Smooth muscle cell (in vitro differentiated cells): ENCODE measurements around the gene GNAZ. TPM values are rescaled to one million over a fixed set of nuclear protein-coding genes. Genes with fewer than 3 reads are reported as not detected.

ENCODE experiments used
- DNase-seq: peaks from one replicate; lab custom pipeline; 2025; ENCODE audit not compliant: unreplicated experiment; lab: John Stamatoyannopoulos, UW
- H2AFZ ChIP-seq: fragments of 200-600 bp; sonication (generic); 2 replicates; pipeline ENCODE4 v1.6.0; 2016; ENCODE audit warnings: antibody characterized with exemption, low read depth, mild to moderate bottlenecking
- H3F3A ChIP-seq: fragments of 200-600 bp; sonication (generic); 2 replicates; pipeline ENCODE4 v1.6.0; 2017; ENCODE audit warnings: antibody characterized with exemption, low read depth
- H3K27ac ChIP-seq: fragments of 200-600 bp; sonication (generic); 2 replicates; pipeline ENCODE4 v1.5.1; 2016; ENCODE audit warnings: low read depth, mild to moderate bottlenecking
- H3K27me3 ChIP-seq: fragments of 200-600 bp; sonication (generic); 2 replicates; pipeline ENCODE4 v1.6.1; 2016; ENCODE audit warnings: low read depth, mild to moderate bottlenecking
- H3K36me3 ChIP-seq: fragments of 200-600 bp; sonication (generic); 2 replicates; pipeline ENCODE4 v1.5.1; 2016; ENCODE audit warnings: low read depth
- H3K4me1 ChIP-seq: fragments of 200-600 bp; sonication (generic); 2 replicates; pipeline ENCODE4 v1.5.1; 2016; ENCODE audit warnings: low read depth
- H3K4me2 ChIP-seq: fragments of 200-600 bp; sonication (generic); 2 replicates; pipeline ENCODE4 v1.6.0; 2016; ENCODE audit warnings: mild to moderate bottlenecking
- H3K4me3 ChIP-seq: fragments of 200-600 bp; sonication (generic); 2 replicates; pipeline ENCODE4 v1.5.1; 2016; ENCODE audit warnings: mild to moderate bottlenecking
- H3K79me2 ChIP-seq: fragments of 200-600 bp; sonication (generic); 2 replicates; pipeline ENCODE4 v1.6.0; 2016; ENCODE audit warnings: low read depth, mild to moderate bottlenecking
- H3K9ac ChIP-seq: fragments of 200-600 bp; sonication (generic); 2 replicates; pipeline ENCODE4 v1.6.0; 2016; ENCODE audit warnings: low read depth
- H3K9me3 ChIP-seq: fragments of 200-600 bp; sonication (generic); replicated peaks from 2 replicates; pipeline ENCODE4 v1.5.1; 2016; ENCODE audit warnings: low read depth
- H4K20me1 ChIP-seq: fragments of 200-600 bp; sonication (generic); 2 replicates; pipeline ENCODE4 v1.6.0; 2016; ENCODE audit warnings: low read depth
- WGBS: methylation state at CpG from one replicate; pipeline ENCODE4 v1.1.7; 2016; ENCODE audit warnings: low lambda C conversion rate; 5-methylcytosine and 5-hydroxymethylcytosine counted together
- polyA plus RNA-seq: library from polyadenylated mRNA; unstranded; fragments of >200 nt; fragmentation: Nextera tagmentation; extraction: Ambion mirVana; gene quantifications from 2 replicates; pipeline ENCODE4 v1.2.1, GENCODE V29; 2016
- total RNA-seq: library from RNA; depleted of rRNA; stranded (reverse); fragments of >200 nt; gene quantifications from 2 replicates; pipeline ENCODE4 v1.2.3, GENCODE V29; 2014
- TF ChIP-seq, protein P1 (sequence below): fragments of 200-600 bp; sonication (generic); IDR thresholded peaks from 2 replicates; pipeline ENCODE4 v1.5.1; 2017; ENCODE audit warnings: borderline replicate concordance, mild to moderate bottlenecking, antibody characterized with exemption; ENCODE audit not compliant: insufficient read depth, poor library complexity, severe bottlenecking

Gene GNAZ
- total and polyA plus RNA-seq, 2 experiments from 2014 or later, result 0.50 to 1.2 TPM

DNA sequence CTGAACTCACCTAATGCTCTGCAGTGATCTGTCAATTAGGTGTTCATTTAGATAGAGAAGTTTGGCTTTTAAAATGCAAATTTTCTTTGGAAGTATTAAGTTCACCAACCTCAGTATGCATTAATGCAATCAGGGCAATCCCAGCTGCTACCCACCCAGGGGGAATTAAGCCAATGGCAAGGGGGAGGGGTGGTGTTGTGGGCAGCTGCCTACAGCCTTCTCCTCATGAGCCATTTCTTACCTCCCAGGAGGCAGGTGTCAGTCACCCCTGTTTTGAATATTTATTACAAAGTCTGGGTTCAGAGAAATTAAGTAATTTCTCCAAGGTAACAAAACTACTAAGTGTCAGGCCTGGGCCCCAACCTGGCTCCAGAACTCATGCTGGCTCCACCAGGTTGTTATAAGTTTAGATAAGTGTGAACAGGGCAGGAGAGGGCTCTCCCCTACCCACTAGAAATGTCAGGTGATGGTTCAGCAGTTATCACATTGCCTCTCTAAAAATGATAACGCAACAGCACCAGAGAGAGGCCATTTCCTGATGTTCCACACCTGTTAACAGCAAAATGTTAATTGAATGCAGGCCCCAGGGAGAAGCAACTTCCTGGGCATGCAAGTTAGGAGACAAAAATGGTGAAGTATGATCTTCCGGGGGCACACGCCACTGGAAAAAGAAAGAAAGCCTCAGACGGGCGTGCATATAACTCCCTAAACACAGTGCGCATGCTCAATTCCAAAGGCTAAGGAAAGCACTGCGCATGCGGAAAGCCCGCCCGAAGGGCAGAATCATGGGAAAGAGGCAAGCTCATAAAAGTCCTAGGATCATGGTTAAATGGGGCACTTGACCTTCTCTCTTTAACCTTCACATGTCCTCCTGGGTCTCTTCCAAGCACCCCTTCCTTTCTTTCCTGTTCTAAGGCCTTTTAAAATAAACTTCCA, 35.4 kb upstream of the GNAZ start:
- H3K4me1 ChIP-seq, result no peaks in the 10 kb centered on the region
- no peaks in the 10 kb centered on the region for H3K9me3 ChIP-seq
- no peak for DNase-seq
- H3K4me3 ChIP-seq, result no peak overlapping the region
- 95% methylated on average over 10 of the region's 10 CpGs for WGBS
- no peaks in the 10 kb centered on the region for H3K36me3 ChIP-seq
- H3K27ac ChIP-seq, result no peak overlapping the region
- no peak overlapping the region for H3K9ac ChIP-seq
- H3F3A ChIP-seq, result no peaks in the 10 kb centered on the region
- H3K79me2 ChIP-seq, result no peaks in the 10 kb centered on the region
- no peak overlapping the region for H2AFZ ChIP-seq
- TF ChIP-seq, protein P1, sequence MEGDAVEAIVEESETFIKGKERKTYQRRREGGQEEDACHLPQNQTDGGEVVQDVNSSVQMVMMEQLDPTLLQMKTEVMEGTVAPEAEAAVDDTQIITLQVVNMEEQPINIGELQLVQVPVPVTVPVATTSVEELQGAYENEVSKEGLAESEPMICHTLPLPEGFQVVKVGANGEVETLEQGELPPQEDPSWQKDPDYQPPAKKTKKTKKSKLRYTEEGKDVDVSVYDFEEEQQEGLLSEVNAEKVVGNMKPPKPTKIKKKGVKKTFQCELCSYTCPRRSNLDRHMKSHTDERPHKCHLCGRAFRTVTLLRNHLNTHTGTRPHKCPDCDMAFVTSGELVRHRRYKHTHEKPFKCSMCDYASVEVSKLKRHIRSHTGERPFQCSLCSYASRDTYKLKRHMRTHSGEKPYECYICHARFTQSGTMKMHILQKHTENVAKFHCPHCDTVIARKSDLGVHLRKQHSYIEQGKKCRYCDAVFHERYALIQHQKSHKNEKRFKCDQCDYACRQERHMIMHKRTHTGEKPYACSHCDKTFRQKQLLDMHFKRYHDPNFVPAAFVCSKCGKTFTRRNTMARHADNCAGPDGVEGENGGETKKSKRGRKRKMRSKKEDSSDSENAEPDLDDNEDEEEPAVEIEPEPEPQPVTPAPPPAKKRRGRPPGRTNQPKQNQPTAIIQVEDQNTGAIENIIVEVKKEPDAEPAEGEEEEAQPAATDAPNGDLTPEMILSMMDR, result no peak
- no peak overlapping the region for H3K4me2 ChIP-seq
- H4K20me1 ChIP-seq, result no peaks in the 10 kb centered on the region
- no peaks in the 10 kb centered on the region for H3K27me3 ChIP-seq

DNA sequence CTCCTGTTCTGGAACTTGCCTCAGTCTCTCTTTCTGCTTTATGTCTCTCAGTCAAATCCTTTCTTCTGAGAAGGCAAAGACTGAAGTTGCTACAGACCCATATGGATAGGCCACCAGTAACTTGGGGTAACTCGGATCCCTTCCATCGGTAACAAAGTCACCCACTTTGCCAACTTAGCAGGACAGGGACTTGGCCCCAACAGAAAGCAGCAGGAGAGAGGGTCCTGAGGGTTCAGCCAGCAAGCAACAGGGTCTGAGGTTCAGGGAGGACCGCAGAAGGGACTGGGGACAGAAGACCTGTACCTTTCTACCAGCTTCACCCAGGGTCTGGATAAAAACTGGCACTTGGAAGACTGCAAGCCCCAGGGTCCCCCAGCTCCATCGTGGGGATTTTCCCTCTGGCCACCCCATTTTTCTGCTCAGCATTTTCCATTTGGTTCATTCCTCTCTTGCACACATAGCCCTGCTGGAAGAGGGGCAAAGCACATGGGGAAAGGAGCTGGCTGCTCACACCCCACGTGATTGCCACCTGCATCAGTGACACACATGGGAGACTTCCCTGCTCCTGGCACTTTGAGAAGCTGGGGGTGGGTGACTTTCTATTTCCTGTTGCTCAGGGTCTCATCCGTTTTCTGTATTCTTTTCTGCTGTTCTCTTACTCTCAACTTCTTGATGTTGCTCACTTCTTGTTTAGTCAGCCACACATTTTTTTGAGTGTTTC, 34.6 kb upstream of the GNAZ start:
- Histone ChIP-seq H3K9ac (no peak overlapping the region), H3F3A (no peaks in the 10 kb centered on the region), H2AFZ (no peak overlapping the region), H3K4me1 (no peaks in the 10 kb centered on the region), H3K36me3 (no peaks in the 10 kb centered on the region), H3K4me2 (no peak overlapping the region), H3K79me2 (no peaks in the 10 kb centered on the region), H3K4me3 (no peak overlapping the region), H3K9me3 (no peaks in the 10 kb centered on the region), H4K20me1 (no peaks in the 10 kb centered on the region), H3K27me3 (no peaks in the 10 kb centered on the region), H3K27ac (no peak overlapping the region)
- WGBS, result 83% methylated on average over 6 of the region's 6 CpGs
- no peak for DNase-seq
- TF ChIP-seq, protein P1, result no peak

DNA sequence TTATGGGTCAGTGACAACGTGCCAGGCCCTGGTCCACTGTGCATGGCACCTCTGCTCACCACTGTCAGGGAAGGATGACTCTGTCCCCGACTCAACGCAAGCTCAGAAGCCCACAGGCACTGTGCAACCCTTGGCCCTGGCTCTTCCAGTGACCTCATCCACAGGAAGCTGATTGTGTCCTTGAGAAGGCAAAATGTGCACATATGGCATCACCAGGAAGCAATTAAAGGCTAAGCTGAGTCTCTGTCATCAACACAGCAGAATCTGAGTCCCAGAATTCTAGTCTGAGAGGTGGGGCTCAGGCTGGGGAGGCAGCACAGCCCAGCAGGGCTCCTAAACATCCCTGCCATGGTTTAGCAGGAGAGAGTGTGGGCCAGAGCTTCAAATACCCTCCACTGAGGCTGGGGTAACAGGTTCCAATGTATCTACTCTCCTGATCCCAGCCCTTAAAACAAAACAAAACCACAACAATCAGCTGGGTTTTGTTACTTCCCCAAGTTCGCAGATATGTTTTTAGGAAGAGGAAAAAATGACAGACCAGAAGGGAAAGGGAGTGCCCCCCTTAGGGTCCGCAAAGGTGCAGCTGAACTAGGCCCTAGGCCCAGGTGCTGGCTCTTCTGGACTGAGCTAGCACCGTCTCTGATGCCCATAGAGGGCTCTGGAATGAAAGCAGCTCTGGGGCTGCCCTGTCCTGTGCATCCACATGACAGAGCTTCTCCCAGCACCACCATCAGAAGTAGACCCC, 33.5 kb upstream of the GNAZ start:
- WGBS, result 60% methylated on average over 6 of the region's 6 CpGs
- Histone ChIP-seq H3K4me2 (no peak overlapping the region), H2AFZ (no peak overlapping the region), H3K4me3 (no peak overlapping the region), H3F3A (no peaks in the 10 kb centered on the region), H3K4me1 (no peaks in the 10 kb centered on the region), H3K27me3 (peaks cover 8% of the 10 kb centered on the region), H3K27ac (no peak overlapping the region), H3K9me3 (no peaks in the 10 kb centered on the region), H3K79me2 (no peaks in the 10 kb centered on the region), H4K20me1 (no peaks in the 10 kb centered on the region), H3K36me3 (no peaks in the 10 kb centered on the region), H3K9ac (no peak overlapping the region)
- DNase-seq, result no peak
- TF ChIP-seq, protein P1, result no peak
